Fibroblast of lung (primary cell): Measurements from ENCODE around the gene NEK1. TPM values are rescaled to one million over a fixed set of nuclear protein-coding genes. Genes with fewer than 3 reads are reported as not detected.

Experiments used
- DNase-seq, 2 donors: peaks; one replicate each; pipeline versions ENCODE4 v3.0.0 to v3.0.0-alpha.2; 2010; ENCODE audit warnings: low read depth in 2 of 2
- H2AFZ ChIP-seq: 2 replicates; pipeline ENCODE4 v1.5.1; 2012; ENCODE audit warnings: low read length, control low read depth, inconsistent platforms
- H3K27ac ChIP-seq: 2 replicates; pipeline ENCODE4 v1.5.1; 2011; ENCODE audit warnings: low read length, control low read depth; ENCODE audit not compliant: insufficient read depth
- H3K27me3 ChIP-seq: 2 replicates; pipeline ENCODE4 v1.5.1; 2011; ENCODE audit warnings: mild to moderate bottlenecking, low read length; ENCODE audit not compliant: control insufficient read depth, insufficient read depth
- H3K36me3 ChIP-seq: 2 replicates; pipeline ENCODE4 v1.5.1; 2011; ENCODE audit warnings: low read length; ENCODE audit not compliant: control insufficient read depth, insufficient read depth
- H3K4me1 ChIP-seq: 2 replicates; pipeline ENCODE4 v1.5.1; 2011; ENCODE audit warnings: low read length; ENCODE audit not compliant: control insufficient read depth, insufficient read depth; ENCODE audit errors: extremely low read depth
- H3K4me2 ChIP-seq: 2 replicates; pipeline ENCODE4 v1.5.1; 2011; ENCODE audit warnings: low read length, control low read depth; ENCODE audit not compliant: insufficient read depth; ENCODE audit errors: extremely low read depth
- H3K4me3 ChIP-seq, 4 experiments: fragments of 200-600 bp in 1 of 4; sonication (generic) in 1 of 4; replicated peaks in 1 of 4; 2 replicates each; pipeline ENCODE4 v1.5.1; 2011 to 2016; ENCODE audit warnings: low read length in 4 of 4, low read depth in 3 of 4, mild to moderate bottlenecking in 3 of 4, control low read depth in 2 of 4, inconsistent platforms in 1 of 4, mixed read lengths in 1 of 4; ENCODE audit not compliant: insufficient read depth in 1 of 4; ENCODE audit errors: control extremely low read depth in 1 of 4
- H3K79me2 ChIP-seq: 2 replicates; pipeline ENCODE4 v1.5.1; 2012; ENCODE audit warnings: mild to moderate bottlenecking, low read length, inconsistent platforms; ENCODE audit not compliant: control insufficient read depth, insufficient read depth
- H3K9ac ChIP-seq: 2 replicates; pipeline ENCODE4 v1.5.1; 2011; ENCODE audit warnings: mild to moderate bottlenecking, low read length, control low read depth; ENCODE audit not compliant: insufficient read depth
- H3K9me3 ChIP-seq: 2 replicates; pipeline ENCODE4 v1.5.1; 2012; ENCODE audit warnings: low read depth, low read length; ENCODE audit not compliant: control insufficient read depth, insufficient read depth
- H4K20me1 ChIP-seq: 2 replicates; pipeline ENCODE4 v1.5.1; 2011; ENCODE audit warnings: low read length; ENCODE audit not compliant: control insufficient read depth, insufficient read depth; ENCODE audit errors: extremely low read depth
- CTCF ChIP-seq, 2 donors: IDR thresholded peaks in 1 of 2; conservative IDR thresholded peaks in 1 of 2; 1 replicate in 1 of 2; 2 replicates in 1 of 2; pipeline ENCODE4 v1.5.1; 2011 to 2012; ENCODE audit warnings: low read length in 2 of 2, control low read depth in 1 of 2, inconsistent platforms in 1 of 2, low read depth in 1 of 2, mild to moderate bottlenecking in 1 of 2
- EZH2 ChIP-seq: IDR thresholded peaks from 2 replicates; pipeline ENCODE4 v1.5.1; 2012; ENCODE audit warnings: low read length, control low read depth, mild to moderate bottlenecking; ENCODE audit errors: missing control alignments
- polyA plus RNA-seq, 2 donors: library from polyadenylated mRNA; depleted of rRNA in 1 of 2; stranded (reverse) in 1 of 2; unstranded in 1 of 2; fragments of >200 nt; gene quantifications; 2 replicates each; pipeline ENCODE4 v1.2.1, GENCODE V29; 2011 to 2012; ENCODE audit warnings: missing spikeins in 1 of 2
- total RNA-seq: library from RNA; depleted of rRNA; stranded (reverse); fragments of >200 nt; gene quantifications from 2 replicates; pipeline ENCODE4 v1.2.1, GENCODE V29; 2014

The NEK1 gene
- total and polyA plus RNA-seq, 2 donors (not counting 1 experiment from before 2014, with no cell fraction given): 8.6 to 17.0 TPM

GRCh38 chr4:169601016-169601771 lies 11.2 kb downstream of the NEK1 start:
- Histone ChIP-seq H3K4me3 (no peak overlapping the region), H3K79me2 (peaks cover 2% of the 10 kb centered on the region), H3K27me3 (no peaks in the 10 kb centered on the region), H2AFZ (no peak overlapping the region), H3K9ac (no peak overlapping the region), H3K4me2 (no peak overlapping the region), H3K4me1 (peaks cover 3% of the 10 kb centered on the region), H4K20me1 (no peaks in the 10 kb centered on the region), H3K36me3 (no peaks in the 10 kb centered on the region), H3K27ac (no peak overlapping the region), H3K9me3 (no peaks in the 10 kb centered on the region)
- no peak for TF ChIP-seq EZH2
- no peak for TF ChIP-seq CTCF (conservative IDR thresholded peaks at IDR 0.05 in 1 of 2, IDR thresholded peaks at IDR 0.05 in 1 of 2; ENCODE audit: low read depth in 1 of 2, low read length in 2 of 2)
- DNase-seq: no peak

GRCh38 chr4:169594560-169595195 lies 17.7 kb downstream of the NEK1 start:
- Histone ChIP-seq H3K4me2 (no peak overlapping the region), H3K4me1 (no peaks in the 10 kb centered on the region), H4K20me1 (no peaks in the 10 kb centered on the region), H3K79me2 (no peaks in the 10 kb centered on the region), H3K9me3 (no peaks in the 10 kb centered on the region), H3K36me3 (no peaks in the 10 kb centered on the region), H3K4me3 (no peak overlapping the region), H3K27ac (no peak overlapping the region), H2AFZ (no peak overlapping the region), H3K9ac (no peak overlapping the region), H3K27me3 (no peaks in the 10 kb centered on the region)
- no peak for TF ChIP-seq CTCF (conservative IDR thresholded peaks at IDR 0.05 in 1 of 2, IDR thresholded peaks at IDR 0.05 in 1 of 2; ENCODE audit: low read depth in 1 of 2, low read length in 2 of 2)
- TF ChIP-seq EZH2: no peak
- DNase-seq: no peak

GRCh38 chr4:169593050-169593560 lies 19.3 kb downstream of the NEK1 start:
- Histone ChIP-seq H3K27ac (no peak overlapping the region), H3K4me2 (no peak overlapping the region), H3K9me3 (no peaks in the 10 kb centered on the region), H2AFZ (no peak overlapping the region), H3K27me3 (no peaks in the 10 kb centered on the region), H3K36me3 (no peaks in the 10 kb centered on the region), H3K4me3 (no peak overlapping the region), H3K79me2 (no peaks in the 10 kb centered on the region), H4K20me1 (no peaks in the 10 kb centered on the region), H3K9ac (no peak overlapping the region), H3K4me1 (no peaks in the 10 kb centered on the region)
- peak in 1 of 2 donors; percentile 66 for DNase-seq
- TF ChIP-seq CTCF (conservative IDR thresholded peaks at IDR 0.05 in 1 of 2, IDR thresholded peaks at IDR 0.05 in 1 of 2; ENCODE audit: low read depth in 1 of 2, low read length in 2 of 2) (no peak), EZH2 (no peak)
